ELR (cell line): ENCODE measurements around the gene ACSL5.
"Not testable (repeated sequence)": the region's sequence is repeated elsewhere in the genome, so short reads cannot be mapped to it uniquely, and the experiment has no call there.

Experiments used
- DNase-seq: peaks from one replicate; pipeline ENCODE4 v3.0.0-alpha.2; 2015; ENCODE audit warnings: low read depth

Gene ACSL5

GRCh38 chr10:112349521-112350085, 24.3 kb upstream of the ACSL5 start:
- DNase-seq, result no peak

- no peak for DNase-seq
Measured at GRCh38 chr10:112351146-112351545, 22.8 kb upstream of the ACSL5 start.

- DNase-seq, result no peak
Measured at GRCh38 chr10:112352044-112352443, 21.9 kb upstream of the ACSL5 start.

GRCh38 chr10:112353046-112353445, 20.9 kb upstream of the ACSL5 start:
- DNase-seq, result no peak

- DNase-seq, result no peak
Measured at GRCh38 chr10:112356686-112357085, 17.2 kb upstream of the ACSL5 start.

GRCh38 chr10:112359606-112360307, 14.2 kb upstream of the ACSL5 start:
- no peak for DNase-seq

- peak; percentile 10 for DNase-seq
Measured at GRCh38 chr10:112360308-112361270, 13.3 kb upstream of the ACSL5 start.

GRCh38 chr10:112361951-112362751, 11.8 kb upstream of the ACSL5 start:
- DNase-seq, result peak; percentile 57

- peak; percentile 66 for DNase-seq
Measured at GRCh38 chr10:112362833-112363232, 11.1 kb upstream of the ACSL5 start.

GRCh38 chr10:112363696-112364688, 9.9 kb upstream of the ACSL5 start:
- DNase-seq, result no peak

- DNase-seq, result no peak
Measured at GRCh38 chr10:112365014-112365432, 8.9 kb upstream of the ACSL5 start.

- no peak for DNase-seq
Measured at GRCh38 chr10:112365451-112365850, 8.5 kb upstream of the ACSL5 start.

GRCh38 chr10:112366992-112367391, 6.9 kb upstream of the ACSL5 start:
- no peak for DNase-seq

- no peak for DNase-seq
Measured at GRCh38 chr10:112367516-112367915, 6.4 kb upstream of the ACSL5 start.

GRCh38 chr10:112369495-112370423, 4.2 kb upstream of the ACSL5 start:
- DNase-seq, result no peak

GRCh38 chr10:112370424-112370819, 3.5 kb upstream of the ACSL5 start:
- no peak for DNase-seq

GRCh38 chr10:112371326-112371725, 2.6 kb upstream of the ACSL5 start:
- DNase-seq, result not testable (repeated sequence)

- not testable (repeated sequence) for DNase-seq
Measured at GRCh38 chr10:112372182-112372810, 1.6 kb upstream of the ACSL5 start.
